Measurements from ENCODE around the gene ARID4B. TPM values are rescaled to one million over a fixed set of nuclear protein-coding genes. Genes with fewer than 3 reads are reported as not detected.
"Not testable (repeated sequence)": the region's sequence is repeated elsewhere in the genome, so short reads cannot be mapped to it uniquely, and the experiment has no call there.

The ARID4B gene
- total RNA-seq, 1 experiment from 2014 or later, result 43.6 TPM

GRCh38 chr1:235289859-235290739 lies 37.9 kb downstream of the ARID4B start:
- no peak overlapping the region for H3K4me3 ChIP-seq (ENCODE audit: low read length)
- no peaks in the 10 kb centered on the region for H3K36me3 ChIP-seq (ENCODE audit: insufficient read depth, low read length)
- H3K9me3 ChIP-seq (ENCODE audit: low read length), result no peaks in the 10 kb centered on the region
- no peak overlapping the region for H3K9ac ChIP-seq (ENCODE audit: low read length)
- H3K27me3 ChIP-seq (ENCODE audit: low read length), result no peaks in the 10 kb centered on the region
- no peak for DNase-seq
- H3K9me2 ChIP-seq (replicated peaks; ENCODE audit: insufficient read depth, low read length), result no peaks in the 10 kb centered on the region
- H3K4me2 ChIP-seq (ENCODE audit: low read depth, low read length, poor library complexity, severe bottlenecking), result no peak overlapping the region
- peaks cover 97% of the 10 kb centered on the region for H3K79me2 ChIP-seq (ENCODE audit: low read length)
- H4K20me1 ChIP-seq (ENCODE audit: insufficient read depth, low read depth, low read length), result 0 out of 2 replicates have a peak, but pooled peaks cover 5% of the 10 kb centered on the region
- H3K27ac ChIP-seq (ENCODE audit: low read length), result no peak overlapping the region
- no peak overlapping the region for H2AFZ ChIP-seq (ENCODE audit: low read length)
- H3K4me1 ChIP-seq (ENCODE audit: low read length), result peaks cover 26% of the 10 kb centered on the region

DNA sequence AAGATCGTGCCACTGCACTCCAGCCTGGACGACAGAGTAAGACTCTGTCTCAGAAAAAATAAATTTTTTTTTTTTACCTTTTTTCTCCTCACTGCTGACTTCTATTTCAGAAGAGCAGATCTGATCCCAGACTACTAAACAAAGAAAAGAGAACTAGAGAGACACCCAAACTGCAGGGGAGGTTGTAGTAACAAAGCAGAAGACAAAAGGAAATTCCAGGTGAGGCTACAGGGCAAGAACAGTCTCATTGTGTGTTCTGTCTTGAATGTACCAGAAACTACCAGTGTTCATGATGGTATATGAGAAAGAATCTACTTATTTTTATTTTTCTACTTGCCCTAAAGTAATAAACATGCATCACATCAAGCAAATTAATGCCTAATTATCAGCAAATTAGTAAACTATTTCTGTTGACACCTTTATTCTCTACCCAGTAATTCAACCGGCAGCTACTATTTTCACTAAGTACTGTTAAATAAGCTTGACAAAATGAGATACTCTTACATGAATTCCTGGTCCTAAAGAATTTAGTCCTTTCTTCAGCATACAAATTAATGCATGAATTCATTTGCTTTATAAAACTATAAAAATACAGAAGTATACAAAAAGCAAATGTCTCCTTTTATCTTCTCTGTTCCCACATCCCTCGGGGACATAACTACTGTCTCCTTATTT lies 40.6 kb downstream of the ARID4B start:
- Histone ChIP-seq H4K20me1 (ENCODE audit: insufficient read depth, low read depth, low read length) (peaks cover 3% of the 10 kb centered on the region; the same call in 1 of the 2 replicates), H3K9me2 (replicated peaks; ENCODE audit: insufficient read depth, low read length) (no peaks in the 10 kb centered on the region)

GRCh38 chr1:235286667-235287066 lies 41.3 kb downstream of the ARID4B start:
- Histone ChIP-seq H3K4me2 (ENCODE audit: low read depth, low read length, poor library complexity, severe bottlenecking) (no peak overlapping the region), H3K36me3 (ENCODE audit: insufficient read depth, low read length) (no peaks in the 10 kb centered on the region), H3K9ac (ENCODE audit: low read length) (no peak overlapping the region), H3K79me2 (ENCODE audit: low read length) (peaks cover 97% of the 10 kb centered on the region), H3K27ac (ENCODE audit: low read length) (no peak overlapping the region), H4K20me1 (ENCODE audit: insufficient read depth, low read depth, low read length) (peaks cover 3% of the 10 kb centered on the region; the same call in 1 of the 2 replicates), H3K4me3 (ENCODE audit: low read length) (no peak overlapping the region), H3K27me3 (ENCODE audit: low read length) (no peaks in the 10 kb centered on the region), H3K9me3 (ENCODE audit: low read length) (no peaks in the 10 kb centered on the region), H3K4me1 (ENCODE audit: low read length) (peaks cover 7% of the 10 kb centered on the region; the same call in 1 of the 2 replicates), H3K9me2 (replicated peaks; ENCODE audit: insufficient read depth, low read length) (no peaks in the 10 kb centered on the region), H2AFZ (ENCODE audit: low read length) (no peak overlapping the region)
- DNase-seq, result no peak

More for the DNA sequence above, 40.6 kb downstream of the ARID4B start:
- Histone ChIP-seq H3K4me1 (ENCODE audit: low read length) (peaks cover 10% of the 10 kb centered on the region; the same call in 1 of the 2 replicates), H2AFZ (ENCODE audit: low read length) (no peak overlapping the region), H3K4me3 (ENCODE audit: low read length) (no peak overlapping the region), H3K9me3 (ENCODE audit: low read length) (no peaks in the 10 kb centered on the region), H3K27ac (ENCODE audit: low read length) (no peak overlapping the region), H3K4me2 (ENCODE audit: low read depth, low read length, poor library complexity, severe bottlenecking) (no peak overlapping the region), H3K36me3 (ENCODE audit: insufficient read depth, low read length) (no peaks in the 10 kb centered on the region), H3K9ac (ENCODE audit: low read length) (no peak overlapping the region), H3K27me3 (ENCODE audit: low read length) (no peaks in the 10 kb centered on the region), H3K79me2 (ENCODE audit: low read length) (peaks cover 97% of the 10 kb centered on the region)
- no peak for DNase-seq

- Histone ChIP-seq H3K9me2 (replicated peaks; ENCODE audit: insufficient read depth, low read length) (no peaks in the 10 kb centered on the region), H3K36me3 (ENCODE audit: insufficient read depth, low read length) (no peaks in the 10 kb centered on the region), H2AFZ (ENCODE audit: low read length) (no peak overlapping the region), H4K20me1 (ENCODE audit: insufficient read depth, low read depth, low read length) (peaks cover 3% of the 10 kb centered on the region; the same call in 1 of the 2 replicates), H3K9ac (ENCODE audit: low read length) (no peak overlapping the region), H3K9me3 (ENCODE audit: low read length) (no peaks in the 10 kb centered on the region), H3K4me1 (ENCODE audit: low read length) (peaks cover 11% of the 10 kb centered on the region), H3K27me3 (ENCODE audit: low read length) (no peaks in the 10 kb centered on the region), H3K27ac (ENCODE audit: low read length) (no peak overlapping the region), H3K4me3 (ENCODE audit: low read length) (no peak overlapping the region), H3K79me2 (ENCODE audit: low read length) (peaks cover 98% of the 10 kb centered on the region), H3K4me2 (ENCODE audit: low read depth, low read length, poor library complexity, severe bottlenecking) (no peak overlapping the region)
- no peak for DNase-seq
Observed at GRCh38 chr1:235284231-235284769, 43.7 kb downstream of the ARID4B start.

DNA sequence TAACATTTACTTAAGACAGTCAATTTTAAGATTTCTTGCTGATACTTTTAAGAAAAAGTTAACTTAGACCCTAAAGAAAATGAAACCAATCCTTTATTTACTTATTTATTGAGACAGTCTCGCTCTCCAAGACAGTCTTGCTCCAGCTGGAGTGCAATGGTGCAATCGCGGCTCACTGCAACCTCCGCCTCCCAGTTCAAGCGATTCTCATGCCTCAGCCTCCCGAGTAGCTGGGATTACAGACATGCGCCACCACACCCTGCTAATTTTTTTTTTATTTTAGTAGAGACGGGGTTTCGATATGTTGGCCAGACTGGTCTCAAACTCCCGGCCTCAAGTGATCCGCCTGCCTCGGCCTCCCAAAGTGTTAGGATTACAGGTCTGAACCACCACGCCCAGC lies 44.3 kb downstream of the ARID4B start:
- not testable (repeated sequence) for H4K20me1 ChIP-seq (ENCODE audit: insufficient read depth, low read depth, low read length); H3K4me2 ChIP-seq (ENCODE audit: low read depth, low read length, poor library complexity, severe bottlenecking); H3K27me3 ChIP-seq (ENCODE audit: low read length); H3K9ac ChIP-seq (ENCODE audit: low read length); H3K4me3 ChIP-seq (ENCODE audit: low read length); H3K9me2 ChIP-seq (replicated peaks; ENCODE audit: insufficient read depth, low read length); H3K9me3 ChIP-seq (ENCODE audit: low read length); DNase-seq; H3K36me3 ChIP-seq (ENCODE audit: insufficient read depth, low read length); H3K27ac ChIP-seq (ENCODE audit: low read length); H2AFZ ChIP-seq (ENCODE audit: low read length)
- Histone ChIP-seq H3K79me2 (ENCODE audit: low read length) (peaks cover 98% of the 10 kb centered on the region), H3K4me1 (ENCODE audit: low read length) (peaks cover 13% of the 10 kb centered on the region)

DNA sequence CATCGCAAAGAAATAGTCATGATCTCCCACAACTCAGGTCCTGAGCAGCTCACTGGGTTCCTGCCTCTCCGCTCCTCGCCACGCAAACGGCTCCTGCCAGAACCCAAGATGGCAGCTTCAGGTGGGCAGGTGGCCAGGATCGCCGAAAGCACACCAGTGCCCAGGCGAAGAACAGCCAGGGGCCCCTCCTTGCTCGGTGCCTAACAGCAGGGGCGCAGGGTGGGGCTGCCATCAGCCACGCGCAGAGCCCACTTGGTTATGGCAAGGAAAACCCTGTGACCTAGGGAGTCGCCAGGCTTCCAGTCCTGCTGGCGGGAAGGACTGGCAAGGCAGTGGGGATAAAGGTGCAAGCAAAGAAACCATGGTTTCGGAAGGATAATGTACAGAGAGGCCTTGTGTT lies 47.5 kb downstream of the ARID4B start:
- no peak overlapping the region for H3K9ac ChIP-seq (ENCODE audit: low read length)
- no peaks in the 10 kb centered on the region for H3K27me3 ChIP-seq (ENCODE audit: low read length)
- peaks cover 39% of the 10 kb centered on the region for H3K4me1 ChIP-seq (ENCODE audit: low read length)
- H3K4me3 ChIP-seq (ENCODE audit: low read length), result no peak overlapping the region
- no peak overlapping the region for H3K27ac ChIP-seq (ENCODE audit: low read length)
- H3K9me3 ChIP-seq (ENCODE audit: low read length), result no peaks in the 10 kb centered on the region
- no peak overlapping the region for H2AFZ ChIP-seq (ENCODE audit: low read length)
- H3K9me2 ChIP-seq (replicated peaks; ENCODE audit: insufficient read depth, low read length), result no peaks in the 10 kb centered on the region
- no peak overlapping the region for H3K4me2 ChIP-seq (ENCODE audit: low read depth, low read length, poor library complexity, severe bottlenecking)
- DNase-seq, result no peak
- peaks cover 96% of the 10 kb centered on the region for H3K79me2 ChIP-seq (ENCODE audit: low read length)
- H4K20me1 ChIP-seq (ENCODE audit: insufficient read depth, low read depth, low read length), result peaks cover 3% of the 10 kb centered on the region; the same call in 1 of the 2 replicates
- H3K36me3 ChIP-seq (ENCODE audit: insufficient read depth, low read length), result no peaks in the 10 kb centered on the region

DNA sequence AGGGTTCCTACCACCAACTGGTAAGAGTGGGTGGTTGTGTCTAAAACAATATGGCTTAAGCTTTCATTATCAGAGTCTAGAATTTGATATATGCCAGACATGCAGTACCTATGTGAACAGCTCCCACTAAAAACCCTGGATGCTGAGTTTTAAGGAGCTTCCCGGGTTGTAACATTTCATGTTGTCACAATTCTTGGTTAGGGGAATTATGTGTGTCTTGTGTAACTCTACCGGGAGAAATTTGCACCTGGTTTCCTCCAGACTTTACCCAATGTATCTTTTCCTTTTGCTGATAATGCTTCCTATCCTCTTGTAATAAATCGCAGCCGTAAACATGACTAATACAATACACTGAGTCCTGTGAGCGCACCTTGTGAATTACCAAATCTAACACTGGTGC lies 48.3 kb downstream of the ARID4B start:
- no peak overlapping the region for H3K4me3 ChIP-seq (ENCODE audit: low read length)
- DNase-seq, result no peak
- peaks cover 47% of the 10 kb centered on the region for H3K4me1 ChIP-seq (ENCODE audit: low read length)
- H3K9ac ChIP-seq (ENCODE audit: low read length), result no peak overlapping the region
- H4K20me1 ChIP-seq (ENCODE audit: insufficient read depth, low read depth, low read length), result peaks cover 3% of the 10 kb centered on the region; the same call in 1 of the 2 replicates
- H3K4me2 ChIP-seq (ENCODE audit: low read depth, low read length, poor library complexity, severe bottlenecking), result no peak overlapping the region
- no peaks in the 10 kb centered on the region for H3K9me2 ChIP-seq (replicated peaks; ENCODE audit: insufficient read depth, low read length)
- H3K36me3 ChIP-seq (ENCODE audit: insufficient read depth, low read length), result no peaks in the 10 kb centered on the region
- no peaks in the 10 kb centered on the region for H3K27me3 ChIP-seq (ENCODE audit: low read length)
- no peaks in the 10 kb centered on the region for H3K9me3 ChIP-seq (ENCODE audit: low read length)
- H2AFZ ChIP-seq (ENCODE audit: low read length), result no peak overlapping the region
- H3K79me2 ChIP-seq (ENCODE audit: low read length), result peaks cover 96% of the 10 kb centered on the region
- no peak overlapping the region for H3K27ac ChIP-seq (ENCODE audit: low read length)

DNA sequence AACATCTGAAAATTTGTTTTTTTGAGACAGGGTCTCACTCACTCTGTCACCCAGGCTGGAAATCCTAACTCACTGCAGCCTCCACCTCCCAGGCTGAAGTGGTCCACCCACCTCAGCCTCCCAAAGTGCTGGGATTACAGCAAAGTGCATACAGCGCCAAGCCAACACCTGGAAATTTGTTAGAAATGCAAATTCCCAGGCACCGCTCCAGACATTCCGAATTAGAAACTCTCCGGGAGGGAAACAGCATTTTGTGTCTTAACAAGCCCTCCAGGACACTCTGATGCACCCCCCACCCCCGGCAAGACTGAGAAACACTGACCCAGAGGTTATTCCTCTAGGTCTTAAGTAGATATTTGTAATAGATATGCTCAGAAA lies 49.1 kb downstream of the ARID4B start:
- H3K27me3 ChIP-seq (ENCODE audit: low read length), result no peaks in the 10 kb centered on the region
- no peaks in the 10 kb centered on the region for H3K9me2 ChIP-seq (replicated peaks; ENCODE audit: insufficient read depth, low read length)
- no peak overlapping the region for H3K4me2 ChIP-seq (ENCODE audit: low read depth, low read length, poor library complexity, severe bottlenecking)
- H3K79me2 ChIP-seq (ENCODE audit: low read length), result peaks cover 96% of the 10 kb centered on the region
- H4K20me1 ChIP-seq (ENCODE audit: insufficient read depth, low read depth, low read length), result no peaks in the 10 kb centered on the region
- H3K36me3 ChIP-seq (ENCODE audit: insufficient read depth, low read length), result no peaks in the 10 kb centered on the region
- no peak for DNase-seq
- no peak overlapping the region for H3K9ac ChIP-seq (ENCODE audit: low read length)
- H3K27ac ChIP-seq (ENCODE audit: low read length), result no peak overlapping the region
- no peak overlapping the region for H2AFZ ChIP-seq (ENCODE audit: low read length)
- no peak overlapping the region for H3K4me3 ChIP-seq (ENCODE audit: low read length)
- H3K9me3 ChIP-seq (ENCODE audit: low read length), result no peaks in the 10 kb centered on the region
- H3K4me1 ChIP-seq (ENCODE audit: low read length), result peaks cover 48% of the 10 kb centered on the region
